Midbrain (tissue), 1 donor: ENCODE measurements around the gene SLC24A3.
A peak's percentile ranks its signal among the peaks of the same experiment; 100 is the strongest.

Experiments used
- DNase-seq: peaks from one replicate; lab custom pipeline; 2025; lab: John Stamatoyannopoulos, UW

The SLC24A3 gene

GRCh38 chr20:19549896-19550295 lies 337.5 kb downstream of the SLC24A3 start:
- no peak for DNase-seq

- DNase-seq, result no peak
Measured at GRCh38 chr20:19552221-19553180, 340.1 kb downstream of the SLC24A3 start.

GRCh38 chr20:19554666-19555065 lies 342.2 kb downstream of the SLC24A3 start:
- no peak for DNase-seq

GRCh38 chr20:19555726-19556125 lies 343.3 kb downstream of the SLC24A3 start:
- no peak for DNase-seq

- no peak for DNase-seq
Measured at GRCh38 chr20:19557291-19557690, 344.8 kb downstream of the SLC24A3 start.

- DNase-seq, result no peak
Measured at GRCh38 chr20:19560881-19561480, 348.5 kb downstream of the SLC24A3 start.

- no peak for DNase-seq
Measured at GRCh38 chr20:19562426-19562825, 350.0 kb downstream of the SLC24A3 start.

GRCh38 chr20:19564261-19564660 lies 351.8 kb downstream of the SLC24A3 start:
- no peak for DNase-seq

GRCh38 chr20:19565736-19566135 lies 353.3 kb downstream of the SLC24A3 start:
- no peak for DNase-seq

- no peak for DNase-seq
Measured at GRCh38 chr20:19566226-19566945, 353.9 kb downstream of the SLC24A3 start.

GRCh38 chr20:19568128-19568527 lies 355.7 kb downstream of the SLC24A3 start:
- DNase-seq, result no peak

GRCh38 chr20:19571996-19572395 lies 359.6 kb downstream of the SLC24A3 start:
- no peak for DNase-seq

GRCh38 chr20:19577692-19578091 lies 365.2 kb downstream of the SLC24A3 start:
- DNase-seq, result no peak

GRCh38 chr20:19582782-19583181 lies 370.3 kb downstream of the SLC24A3 start:
- DNase-seq, result no peak

GRCh38 chr20:19583532-19584175 lies 371.2 kb downstream of the SLC24A3 start:
- peak; percentile 60 for DNase-seq

- no peak for DNase-seq
Measured at GRCh38 chr20:19588241-19588640, 375.8 kb downstream of the SLC24A3 start.

- peak; percentile 17 for DNase-seq
Measured at GRCh38 chr20:19588732-19589131, 376.3 kb downstream of the SLC24A3 start.

- no peak for DNase-seq
Measured at GRCh38 chr20:19589787-19590362, 377.4 kb downstream of the SLC24A3 start.

- DNase-seq, result no peak
Measured at GRCh38 chr20:19590382-19590781, 377.9 kb downstream of the SLC24A3 start.

GRCh38 chr20:19593762-19594161 lies 381.3 kb downstream of the SLC24A3 start:
- DNase-seq, result no peak

GRCh38 chr20:19594896-19595295 lies 382.5 kb downstream of the SLC24A3 start:
- no peak for DNase-seq
